Stimulated activated CD8-positive, alpha-beta memory T cell treated with anti-CD3 and anti-CD28 coated beads, Interleukin-12 subunit alpha, Interleukin-12 subunit beta, amount 100 ng/mL, for 24 hours (primary cell): ENCODE data around the gene ZNF689.
"Not testable (repeated sequence)": the region's sequence is repeated elsewhere in the genome, so short reads cannot be mapped to it uniquely, and the experiment has no call there.

Experiments
- DNase-seq: peaks from one replicate; pipeline ENCODE4 v3.0.0-alpha.2; 2020; ENCODE audit errors: extremely low read depth

ZNF689 gene

DNA sequence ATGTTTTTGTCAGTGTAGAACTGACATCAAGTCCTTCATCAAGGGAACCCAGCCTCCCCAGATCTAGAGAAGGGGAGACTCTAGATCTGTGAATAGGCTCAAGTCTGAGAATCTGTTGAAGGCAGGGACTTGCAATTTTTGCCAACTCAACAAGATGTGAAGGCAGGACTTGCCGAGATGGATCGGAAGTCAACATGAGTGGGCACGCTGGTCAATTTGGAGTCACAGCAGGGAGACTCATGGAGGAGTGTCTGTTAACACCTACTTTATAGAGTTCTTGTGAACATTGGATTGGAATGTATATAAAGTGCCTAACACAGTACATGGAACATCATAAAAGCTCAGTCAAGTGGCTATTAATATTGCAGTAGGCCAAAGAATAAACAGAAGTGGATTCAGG, 10.0 kb downstream of the ZNF689 start:
- no peak for DNase-seq

DNA sequence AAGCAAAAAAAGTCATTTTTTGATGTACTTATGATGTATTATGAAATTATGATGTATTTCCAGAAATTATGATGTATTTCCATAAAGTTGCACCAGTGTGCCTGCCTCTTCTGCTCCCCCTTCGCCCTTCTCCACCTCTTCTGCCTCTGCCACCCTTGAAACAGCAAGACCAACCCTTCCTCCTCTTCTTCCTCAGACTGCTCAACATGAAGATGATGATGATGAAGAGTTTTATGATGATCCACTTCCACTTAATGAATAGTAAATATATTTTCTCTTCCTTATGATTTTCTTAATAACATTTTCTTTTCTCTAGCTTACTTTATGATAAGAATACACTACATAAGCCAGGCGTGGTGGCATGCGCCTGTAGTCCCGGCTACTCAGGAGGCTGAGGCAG, 17.3 kb downstream of the ZNF689 start:
- no peak for DNase-seq

DNA sequence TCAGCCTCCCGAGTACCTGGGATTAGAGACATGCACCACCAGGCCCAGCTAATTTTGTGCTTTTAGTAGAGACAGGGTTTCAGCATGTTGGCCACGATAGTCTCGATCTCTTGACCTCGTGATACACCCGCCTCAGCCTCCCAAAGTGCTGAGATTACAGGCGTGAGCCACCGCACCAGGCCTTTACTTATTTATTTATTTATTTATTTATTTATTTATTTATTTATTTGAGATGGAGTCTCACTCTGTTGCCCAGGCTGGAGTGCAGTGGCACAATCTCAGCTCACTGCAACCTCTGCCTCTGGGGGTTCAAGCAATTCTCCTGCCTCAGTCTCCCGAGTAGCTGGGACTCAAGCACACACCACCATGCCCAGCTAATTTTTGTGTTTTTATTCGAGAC, 19.3 kb downstream of the ZNF689 start:
- DNase-seq: not testable (repeated sequence)

DNA sequence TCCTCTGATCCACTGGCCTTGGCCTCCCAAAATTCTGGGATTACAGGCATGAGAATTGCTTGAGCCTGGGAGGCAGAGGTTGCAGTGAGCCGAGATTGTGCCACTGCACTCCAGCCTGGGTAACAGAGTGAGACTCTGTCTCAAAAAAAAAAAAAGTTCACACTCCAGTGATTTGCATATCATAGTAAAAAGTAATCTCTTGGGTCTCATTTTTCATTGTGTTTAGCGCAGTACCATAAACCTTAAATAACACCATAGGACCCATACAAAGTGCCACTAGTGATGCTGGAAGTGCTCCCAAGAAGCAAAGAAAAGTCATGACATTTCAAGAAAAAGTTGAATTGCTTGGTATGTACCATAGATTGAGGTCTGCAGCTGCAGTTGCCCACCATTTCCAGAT, 20.6 kb downstream of the ZNF689 start:
- not testable (repeated sequence) for DNase-seq

DNA sequence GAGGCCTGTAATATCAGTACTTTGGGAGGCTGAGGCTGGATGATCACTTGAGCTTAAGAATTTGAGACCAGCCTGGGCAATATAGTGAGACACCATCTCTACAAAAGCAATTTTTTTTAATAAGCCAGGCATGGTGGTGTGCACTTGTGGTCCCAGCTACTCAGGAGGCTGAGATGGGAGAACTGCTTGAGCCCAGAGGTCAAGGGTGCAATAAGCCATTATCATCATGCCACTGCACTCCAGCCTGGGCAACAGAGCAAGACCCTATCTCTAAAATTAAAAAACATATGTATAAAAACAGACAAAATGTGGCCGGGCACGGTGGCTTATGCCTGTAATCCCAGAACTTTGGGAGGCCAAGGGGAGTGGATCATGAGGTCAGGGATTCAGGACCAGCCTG, 21.5 kb downstream of the ZNF689 start:
- no peak for DNase-seq

DNA sequence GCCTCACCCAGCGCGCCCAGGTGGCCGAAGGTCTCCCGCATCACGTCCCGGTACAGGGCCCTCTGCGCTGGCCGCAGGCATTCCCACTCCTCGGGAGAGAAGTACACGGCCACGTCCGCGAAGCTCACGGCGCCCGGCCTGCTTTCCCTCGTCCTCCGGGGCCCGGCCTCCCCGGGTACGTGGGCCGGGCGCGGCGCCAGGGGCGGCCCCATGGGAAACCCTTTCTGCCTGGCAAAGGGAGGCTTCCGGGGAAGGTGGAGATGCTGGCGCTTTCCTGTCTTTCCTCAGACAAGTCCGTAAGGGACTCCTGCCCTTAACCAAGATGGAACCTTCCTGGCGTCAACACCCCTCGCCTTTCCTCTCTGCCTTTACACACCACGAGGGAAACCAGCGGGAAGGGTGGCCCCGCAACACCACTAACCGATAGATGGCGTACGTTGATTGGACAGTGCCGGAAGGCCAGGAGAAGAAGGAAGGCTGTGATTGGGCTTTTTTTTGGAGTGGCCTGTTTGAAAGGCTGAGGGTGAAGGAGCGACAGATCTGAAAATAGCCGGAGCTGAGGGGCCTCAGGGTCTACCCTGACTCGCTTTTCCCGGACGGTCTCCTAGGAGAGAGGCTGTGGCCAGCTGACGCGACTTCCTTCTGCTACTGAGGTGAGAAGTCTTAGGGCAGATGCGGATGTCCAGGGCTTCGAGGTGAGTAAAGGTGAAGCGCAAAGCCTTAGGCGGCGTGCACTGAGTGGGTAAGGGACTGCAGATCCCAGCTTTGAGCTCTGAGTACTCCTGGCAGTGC, 24.6 kb downstream of the ZNF689 start, which contains the start of gene ZNF785:
ZNF785 (minus strand) TSS at position 298 of the 792 bp plus-strand sequence; CDS start at position 212, 86 bp downstream.
- peak; percentile 70 for DNase-seq

DNA sequence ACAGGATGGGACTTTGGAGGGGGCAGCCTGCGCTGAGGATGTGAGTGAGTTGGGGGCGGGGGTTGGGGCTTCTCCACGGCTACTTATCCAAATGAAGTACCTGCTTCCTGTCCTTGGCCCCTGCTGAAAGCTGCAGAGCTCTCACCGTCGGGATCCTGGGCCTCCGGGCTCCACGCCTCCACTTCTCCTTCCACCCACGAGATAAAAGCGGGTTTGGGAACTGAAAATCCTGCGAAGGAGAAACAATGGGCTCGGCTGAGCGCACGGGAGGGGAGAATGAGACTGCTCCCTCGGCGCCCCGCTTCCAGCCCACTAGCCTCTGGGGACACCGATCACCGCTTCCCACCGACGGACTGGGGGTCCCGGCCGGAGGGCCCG, 25.2 kb downstream of the ZNF689 start:
- no peak for DNase-seq

DNA sequence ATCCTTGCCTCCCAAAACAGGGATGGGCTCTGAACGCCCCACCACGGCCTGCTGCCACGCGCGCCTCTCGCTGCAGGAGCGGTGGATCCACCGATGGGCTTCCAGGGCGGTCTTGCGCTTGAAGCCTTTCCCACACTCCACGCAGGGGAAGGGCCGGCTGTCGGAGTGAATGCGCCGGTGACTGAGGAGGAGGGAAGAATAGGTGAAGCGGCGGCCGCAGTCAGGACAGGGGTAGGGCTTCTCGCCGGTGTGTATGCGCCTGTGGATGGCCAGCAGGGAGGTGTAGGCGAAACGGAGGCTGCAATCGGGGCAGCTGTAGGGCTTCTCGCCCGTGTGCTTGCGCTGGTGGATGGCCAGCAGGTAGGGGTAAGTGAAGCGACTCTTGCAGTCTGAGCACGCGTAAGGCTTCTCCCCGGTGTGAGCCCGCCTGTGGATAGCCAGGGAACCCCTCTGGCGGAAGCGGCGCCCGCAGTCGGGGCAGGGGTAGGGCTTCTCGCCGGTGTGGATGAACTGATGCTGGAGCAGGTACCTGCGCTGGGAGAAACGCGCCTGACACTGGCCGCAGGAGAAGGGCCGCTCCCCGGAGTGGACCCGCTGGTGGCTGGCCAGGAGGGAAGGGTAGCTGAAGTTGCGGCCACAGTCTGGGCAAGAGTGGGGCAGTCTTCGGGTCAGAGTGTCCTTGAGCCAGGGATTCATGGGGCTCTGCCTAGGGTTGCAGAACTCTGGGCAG, 27.4 kb downstream of the ZNF689 start:
- DNase-seq: no peak

DNA sequence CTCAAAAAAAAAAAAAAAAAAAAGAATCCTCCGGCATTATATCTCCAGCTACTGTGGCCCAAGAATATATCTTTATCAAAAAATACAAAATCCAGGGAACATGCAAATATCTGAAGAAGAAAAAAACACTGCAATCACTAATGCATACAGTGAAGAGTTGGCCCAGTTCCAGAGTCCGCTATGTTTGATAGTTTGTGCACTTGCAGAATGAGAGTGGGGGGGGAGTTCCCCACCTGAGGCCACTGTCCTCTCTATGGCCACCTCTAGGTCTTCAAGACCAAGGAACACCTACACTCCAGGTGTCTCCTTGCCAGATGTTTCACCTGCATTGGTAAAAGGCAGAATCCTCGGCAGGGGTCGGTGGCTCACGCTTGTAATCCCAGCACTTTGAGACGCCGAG, 28.7 kb downstream of the ZNF689 start:
- DNase-seq: no peak

DNA sequence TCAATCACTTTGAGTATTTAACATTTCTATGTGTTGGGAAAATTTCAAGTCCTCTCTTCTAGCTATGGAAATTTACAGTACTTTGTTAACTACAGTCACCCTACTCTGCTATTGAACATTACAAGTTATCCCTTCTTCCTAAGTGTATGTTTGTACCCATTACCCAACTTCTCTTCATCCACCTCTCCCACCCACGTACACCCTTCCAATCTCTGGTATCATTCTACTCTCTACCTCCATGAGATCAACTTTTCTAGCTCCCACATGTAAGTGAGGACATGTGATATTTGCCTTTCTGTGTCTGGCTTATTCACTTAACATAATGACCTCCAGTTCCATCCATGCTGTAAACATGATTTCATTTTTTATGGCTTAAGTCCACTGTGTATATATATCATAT, 35.5 kb downstream of the ZNF689 start:
- DNase-seq: no peak

DNA sequence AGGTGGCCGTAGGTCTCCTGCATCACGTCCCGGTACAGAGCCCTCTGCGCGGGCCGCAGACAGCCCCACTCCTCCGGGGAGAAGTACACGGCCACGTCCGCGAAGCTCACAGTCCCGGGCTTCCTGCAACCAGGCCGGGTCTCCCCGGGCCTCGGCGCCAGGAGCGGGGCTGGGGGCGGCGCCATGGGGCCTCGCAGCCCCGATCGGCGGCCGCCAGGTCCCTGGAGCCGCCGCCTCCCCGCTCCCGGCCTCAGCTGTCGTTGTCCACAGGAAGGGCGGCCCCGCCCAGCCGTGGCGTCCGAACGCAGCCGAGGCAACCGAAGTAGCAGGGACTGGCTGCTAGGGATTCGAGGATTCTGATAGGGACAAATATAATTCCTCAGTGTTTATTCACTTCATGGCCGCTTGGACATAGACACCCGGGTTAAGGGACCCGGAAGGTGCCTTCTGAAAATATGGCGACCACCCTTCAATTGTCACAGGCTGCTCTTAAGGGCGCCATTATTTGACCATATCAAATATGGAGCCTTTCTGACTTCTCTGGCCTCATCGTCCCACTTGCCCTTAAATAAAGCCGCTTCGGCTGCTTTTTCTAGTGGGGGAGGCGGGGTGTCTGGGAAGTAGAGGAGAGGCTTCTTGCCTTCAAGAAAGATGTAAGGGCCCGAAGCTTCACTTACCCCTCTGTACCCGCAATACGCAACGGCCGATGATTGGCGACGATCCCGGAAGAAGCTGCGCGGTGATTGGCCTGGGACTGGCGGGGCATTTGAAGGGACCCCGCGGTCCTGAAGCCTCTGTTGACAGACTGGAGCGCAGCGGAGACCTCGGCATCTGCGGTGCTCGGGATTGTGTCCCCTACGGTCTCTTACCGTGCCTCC, 38.5 kb downstream of the ZNF689 start, which contains the start of gene ZNF688:
ZNF688 (minus strand) TSS at position 270 of the 878 bp plus-strand sequence; CDS start at position 185, 85 bp downstream.
- DNase-seq: peak; percentile 81

DNA sequence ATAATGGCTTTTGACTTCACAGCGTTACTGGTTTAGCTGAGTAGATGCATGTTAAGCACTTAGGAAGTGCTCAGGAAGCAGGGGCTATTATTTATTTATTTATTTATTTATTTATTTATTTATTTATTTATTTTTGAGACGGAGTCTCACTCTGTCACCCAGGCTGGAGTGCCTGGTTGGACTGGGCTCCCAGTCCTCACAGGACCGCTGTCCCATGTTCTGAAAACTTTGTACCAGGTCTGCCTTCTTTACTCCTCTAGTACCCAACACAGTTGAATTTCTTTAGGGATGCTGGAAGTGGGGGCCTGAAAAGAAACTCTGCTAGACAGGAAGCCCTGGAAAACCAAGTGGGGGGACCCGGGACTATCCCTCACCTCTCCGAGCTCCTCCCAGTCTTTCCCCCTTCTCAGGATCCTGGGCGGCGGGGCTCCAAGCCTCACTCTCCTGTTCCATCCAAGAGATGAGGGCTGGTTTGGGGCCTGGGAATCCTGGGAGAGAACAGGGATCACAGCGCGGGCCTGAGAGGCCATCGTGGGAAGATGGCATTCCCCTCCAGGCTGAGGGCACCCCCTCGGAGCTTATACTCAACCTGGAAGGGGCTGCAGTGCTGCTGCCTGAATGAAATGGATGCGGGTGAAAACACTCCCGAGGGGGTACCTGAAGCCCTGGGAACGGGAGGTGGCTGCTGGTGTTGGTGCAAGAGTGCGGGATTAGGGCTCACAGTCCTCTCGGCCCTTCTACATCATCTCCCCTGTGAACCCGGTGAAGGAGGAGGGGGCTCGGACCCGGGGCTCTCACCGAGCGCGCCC, 39.3 kb downstream of the ZNF689 start:
- no peak for DNase-seq

DNA sequence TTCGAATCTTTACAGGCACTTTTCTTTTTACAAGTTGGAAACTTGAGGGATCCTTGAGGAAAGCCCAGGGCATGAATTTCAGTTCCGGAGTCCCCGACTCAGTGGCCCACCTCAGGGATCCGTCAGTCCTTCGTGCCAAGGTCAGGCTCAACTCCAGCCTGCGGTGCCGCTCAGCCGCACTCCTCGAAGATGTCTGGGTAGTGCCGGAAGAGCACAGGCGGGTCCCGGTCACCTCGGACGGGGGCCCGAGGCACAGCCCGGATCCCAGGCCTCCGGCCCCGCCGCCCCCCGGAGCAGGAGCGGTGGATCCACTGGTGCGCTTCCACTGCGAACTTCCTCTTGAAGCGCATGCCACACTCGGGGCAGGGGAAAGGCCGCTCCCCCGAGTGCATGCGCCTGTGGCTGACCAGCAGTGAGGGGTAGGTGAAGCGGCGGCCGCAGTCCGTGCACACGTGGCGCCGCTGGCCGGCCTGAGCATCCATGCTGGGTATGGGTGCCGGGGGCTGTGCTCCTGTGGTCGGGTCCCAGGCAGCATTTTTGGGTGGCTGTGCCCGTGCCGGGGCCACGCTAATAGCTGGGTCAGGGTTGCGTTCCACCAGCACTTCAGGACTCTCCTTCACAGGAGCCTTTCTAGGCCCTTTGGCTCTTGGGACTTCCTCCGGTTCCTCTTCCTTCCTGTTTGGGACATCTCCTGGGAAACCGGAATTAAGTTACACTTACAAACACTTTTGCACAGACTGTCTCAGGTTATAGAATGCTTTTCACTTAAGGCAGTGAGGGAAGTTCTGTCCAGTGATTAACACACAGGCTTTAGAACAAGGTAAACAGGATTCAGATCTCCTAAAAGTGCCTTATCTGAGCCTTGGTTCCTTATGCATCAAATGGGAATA, 40.2 kb downstream of the ZNF689 start:
- DNase-seq: no peak

DNA sequence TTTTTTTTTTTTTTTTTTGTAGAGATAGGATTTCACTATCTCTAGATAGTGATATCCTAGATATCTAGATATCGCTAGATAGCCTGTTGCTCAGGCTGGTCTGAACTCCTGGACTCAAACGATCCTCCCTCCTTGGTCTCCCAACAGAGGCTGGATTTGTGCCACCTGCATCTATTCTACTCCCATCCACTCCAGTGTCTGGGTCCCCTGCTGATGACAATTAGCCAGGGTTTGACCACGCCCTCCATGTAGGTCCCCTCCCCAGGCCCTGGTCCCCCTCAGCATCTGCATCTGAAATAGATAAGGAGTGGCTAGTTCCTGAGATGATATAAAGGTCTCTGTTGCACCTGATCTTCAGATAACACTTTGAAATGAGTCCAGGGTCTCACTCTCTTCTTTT, 40.9 kb downstream of the ZNF689 start:
- DNase-seq: no peak

DNA sequence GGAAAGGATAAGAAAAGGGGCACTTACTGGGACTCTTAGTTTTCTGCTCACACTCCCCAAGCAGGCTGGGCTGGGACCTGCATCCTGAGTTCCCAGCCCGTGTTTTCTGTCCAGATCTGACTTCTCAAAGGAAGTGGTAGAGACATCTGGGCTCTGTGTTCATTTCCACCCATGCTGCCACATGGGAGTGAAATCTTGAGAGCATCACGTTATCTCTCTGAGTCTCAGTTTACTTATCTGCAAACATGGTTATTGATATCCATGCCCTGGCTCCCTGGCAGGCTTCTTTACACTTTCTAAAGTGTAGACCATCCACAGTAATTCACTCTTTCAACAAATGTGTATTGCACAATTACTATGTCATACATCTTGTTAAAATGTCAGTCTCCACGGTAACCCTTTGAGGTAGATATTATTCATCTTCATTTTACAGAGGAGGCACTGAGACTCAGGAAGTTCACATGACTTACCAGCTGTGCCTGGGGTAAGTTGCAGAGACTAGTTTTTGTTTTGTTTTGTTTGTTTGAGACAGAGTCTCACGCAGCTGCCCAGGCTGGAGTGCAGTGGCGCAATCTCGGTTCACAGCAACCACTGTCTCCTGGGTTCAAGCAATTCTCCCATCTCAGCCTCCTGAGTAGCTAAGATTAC, 42.1 kb downstream of the ZNF689 start:
- DNase-seq: no peak

DNA sequence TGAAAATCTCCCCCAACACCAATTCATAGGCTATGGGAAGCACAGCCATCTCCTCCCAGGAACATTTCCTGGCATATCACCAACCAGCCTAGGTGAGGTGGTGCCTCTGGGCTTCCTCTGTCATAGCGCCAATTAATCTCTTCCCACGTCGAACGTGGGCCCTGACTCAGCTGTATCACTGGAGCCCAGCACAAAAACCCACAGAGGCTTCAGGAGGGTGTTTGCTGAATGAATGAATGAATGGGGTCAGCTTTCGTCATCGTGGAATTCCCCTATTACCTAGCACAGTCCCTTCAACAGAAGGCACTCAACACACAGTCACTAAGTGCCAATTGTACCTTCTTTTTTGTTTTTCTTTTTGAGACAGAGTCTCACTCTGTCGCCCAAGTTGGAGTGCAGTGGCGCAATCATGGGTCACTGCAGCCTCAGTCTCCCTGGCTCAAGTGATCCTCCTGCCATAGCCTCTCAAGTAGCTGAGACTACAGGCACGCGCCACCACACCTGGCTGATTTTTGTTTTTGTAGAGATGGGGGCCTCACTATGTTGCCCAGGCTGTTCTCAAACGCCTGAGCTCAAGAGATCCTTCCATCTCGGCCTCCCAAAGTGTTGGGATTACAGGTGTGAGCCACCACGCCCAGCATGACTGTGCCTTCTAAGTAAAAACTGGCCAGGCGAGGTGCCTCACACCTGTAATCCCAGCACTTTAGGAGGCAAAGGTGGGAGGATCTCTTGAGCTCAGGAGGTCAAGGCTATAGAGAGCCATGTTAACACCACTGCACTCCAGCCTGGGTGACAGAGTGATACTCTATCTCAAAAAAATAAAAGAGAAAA, 42.8 kb downstream of the ZNF689 start:
- DNase-seq: no peak

DNA sequence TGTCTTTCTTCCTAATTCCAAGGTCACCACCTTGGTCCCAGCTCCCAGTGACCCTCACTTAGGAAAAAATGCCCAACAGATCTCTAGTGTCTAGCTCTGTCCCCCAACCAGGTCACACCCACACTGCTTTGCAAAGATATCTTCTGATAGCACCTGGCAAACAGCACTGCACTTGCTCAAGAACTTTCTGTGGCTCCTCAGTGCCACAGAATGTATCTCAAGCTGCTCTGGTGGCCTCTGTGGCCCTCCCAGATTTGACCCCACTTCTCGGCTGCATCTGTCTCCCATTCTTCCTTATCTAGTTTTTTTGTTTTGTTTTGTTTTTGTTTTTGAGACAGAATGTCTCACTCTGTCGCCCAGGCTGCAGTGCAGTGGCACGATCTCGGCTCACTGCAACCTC, 43.7 kb downstream of the ZNF689 start:
- DNase-seq: no peak

DNA sequence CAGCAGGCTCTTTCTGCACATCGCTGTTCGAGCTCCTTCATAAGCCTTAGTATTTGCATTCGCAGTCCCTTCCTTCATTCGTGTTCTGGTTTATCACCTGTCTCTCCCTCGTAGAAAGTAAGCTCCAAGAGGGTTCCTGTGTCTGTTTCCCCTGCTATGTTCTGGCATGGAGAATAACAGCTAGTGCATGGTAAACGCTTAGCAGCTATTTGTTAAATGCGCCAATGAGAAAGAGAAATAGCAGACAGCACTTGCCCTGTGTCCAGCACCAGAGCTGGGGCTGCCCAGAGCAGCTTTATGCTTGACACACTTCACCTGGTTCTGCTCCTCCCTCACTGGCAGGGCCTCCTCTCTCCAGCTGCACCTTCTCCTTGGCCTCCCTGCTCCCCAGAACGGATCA, 44.2 kb downstream of the ZNF689 start:
- no peak for DNase-seq

DNA sequence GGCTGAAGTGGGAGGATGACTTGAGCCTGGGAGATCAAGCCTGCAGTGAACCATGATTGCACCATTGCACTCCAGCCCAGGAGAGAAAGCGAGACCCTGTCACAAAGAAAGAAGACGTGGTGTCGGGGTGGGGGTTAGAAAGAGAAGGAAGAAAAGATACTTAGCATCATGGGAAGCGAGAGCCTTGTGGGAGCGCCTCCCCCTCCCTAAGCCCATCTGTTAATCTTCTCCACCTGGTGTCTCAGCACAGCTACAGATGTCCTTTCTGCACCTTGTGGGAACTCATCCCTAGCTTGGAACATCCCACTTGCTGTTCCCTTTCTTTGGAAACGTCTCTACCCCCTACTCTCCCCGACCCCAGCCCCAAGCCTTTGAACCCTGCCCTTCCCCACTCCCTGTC, 44.7 kb downstream of the ZNF689 start:
- no peak for DNase-seq
